Heart left ventricle (tissue), 13 donors: Measurements from ENCODE around the gene LRP1.

Experiments
- POLR2A ChIP-seq, 2 donors: fragments of 450-650 bp; IDR thresholded peaks; one replicate each; pipeline ENCODE4 v1.6.1; 2017; ENCODE audit warnings: antibody characterized with exemption in 2 of 2, mild to moderate bottlenecking in 2 of 2, moderate library complexity in 2 of 2
- TF ChIP-seq, protein P1 (sequence below), 12 donors: fragments of 200-600 bp; sonication (generic) in 4 of 12; IDR thresholded peaks; one replicate each; pipeline versions ENCODE4 v1.5.0 to v1.8.0; 2018 to 2022; ENCODE audit warnings: antibody characterized with exemption in 12 of 12, mild to moderate bottlenecking in 5 of 12
- donor health status: ischemic (EF 13 %, LVEDD 7.1; RV severe dilation, severe dysfunction).
- donor health status: DM: no; HTN: yes; CAD: no.
- donor health status: DM: no; HTN: no; CAD: no.
- donor health status: ischemic (EF 25% LVEDD 6.9; RV normal size, moderate dysfunction).
- donor health status: ischemic (EF 25% LVEDD 5.7; RV mildly dilated, moderate dysfunction).
- donor health status: ischemic (EF 35%, LVEDD 5.7; RV mildly dilated, moderate dysfunction).
- donor health status: nonischemic (EF 11% LVEDD 7.7; RV severe dilation, severe dysfunction).
- donor health status: DM: yes; HTN: yes; CAD: no.
- donor health status: PGD.
- donor health status: ischemic (EF 29% LVEDD 5.4; RV normal size, mild dysfunction).
- donor health status: nonischemic (EF 23%, LVEDD 6.1; RV moderate dilation, normal function).

DNA sequence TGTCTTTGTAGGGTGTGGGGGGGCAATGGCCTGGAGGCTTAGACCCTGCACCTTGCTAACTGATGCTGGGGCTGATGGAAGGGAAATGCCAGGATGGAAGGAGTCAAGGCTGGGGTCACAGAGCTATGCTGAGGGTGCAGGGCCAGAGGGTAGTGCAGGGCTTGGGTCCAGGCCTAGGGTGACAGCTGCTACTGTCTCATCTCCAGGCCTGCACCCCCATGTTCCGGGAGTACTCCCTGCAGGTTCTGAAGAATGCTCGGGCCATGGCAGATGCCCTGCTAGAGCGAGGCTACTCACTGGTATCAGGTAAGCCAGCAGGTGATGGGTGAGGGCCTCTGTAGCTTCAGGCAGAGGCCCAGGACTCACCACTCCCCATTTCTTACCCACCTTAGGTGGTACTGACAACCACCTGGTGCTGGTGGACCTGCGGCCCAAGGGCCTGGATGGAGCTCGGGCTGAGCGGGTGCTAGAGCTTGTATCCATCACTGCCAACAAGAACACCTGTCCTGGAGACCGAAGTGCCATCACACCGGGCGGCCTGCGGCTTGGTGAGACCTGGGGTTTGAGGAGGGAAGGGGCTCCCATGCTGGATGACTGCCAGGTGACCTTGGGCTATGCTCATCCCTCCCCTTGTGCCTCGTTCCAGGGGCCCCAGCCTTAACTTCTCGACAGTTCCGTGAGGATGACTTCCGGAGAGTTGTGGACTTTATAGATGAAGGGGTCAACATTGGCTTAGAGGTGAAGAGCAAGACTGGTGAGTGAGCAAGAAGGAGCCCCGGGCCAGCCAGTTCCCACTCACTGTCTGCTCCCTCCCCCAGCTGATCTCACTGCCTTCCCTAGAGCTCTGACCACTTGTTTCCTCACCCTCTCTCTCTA lies 105.3 kb downstream of the LRP1 start:
- no peak for TF ChIP-seq POLR2A (IDR thresholded peaks at IDR 0.05)
- TF ChIP-seq, protein P1, sequence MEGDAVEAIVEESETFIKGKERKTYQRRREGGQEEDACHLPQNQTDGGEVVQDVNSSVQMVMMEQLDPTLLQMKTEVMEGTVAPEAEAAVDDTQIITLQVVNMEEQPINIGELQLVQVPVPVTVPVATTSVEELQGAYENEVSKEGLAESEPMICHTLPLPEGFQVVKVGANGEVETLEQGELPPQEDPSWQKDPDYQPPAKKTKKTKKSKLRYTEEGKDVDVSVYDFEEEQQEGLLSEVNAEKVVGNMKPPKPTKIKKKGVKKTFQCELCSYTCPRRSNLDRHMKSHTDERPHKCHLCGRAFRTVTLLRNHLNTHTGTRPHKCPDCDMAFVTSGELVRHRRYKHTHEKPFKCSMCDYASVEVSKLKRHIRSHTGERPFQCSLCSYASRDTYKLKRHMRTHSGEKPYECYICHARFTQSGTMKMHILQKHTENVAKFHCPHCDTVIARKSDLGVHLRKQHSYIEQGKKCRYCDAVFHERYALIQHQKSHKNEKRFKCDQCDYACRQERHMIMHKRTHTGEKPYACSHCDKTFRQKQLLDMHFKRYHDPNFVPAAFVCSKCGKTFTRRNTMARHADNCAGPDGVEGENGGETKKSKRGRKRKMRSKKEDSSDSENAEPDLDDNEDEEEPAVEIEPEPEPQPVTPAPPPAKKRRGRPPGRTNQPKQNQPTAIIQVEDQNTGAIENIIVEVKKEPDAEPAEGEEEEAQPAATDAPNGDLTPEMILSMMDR (IDR thresholded peaks at IDR 0.05): no peak
